Neural progenitor cell (in vitro differentiated cells): ENCODE measurements around the gene PXDC1. TPM values are rescaled to one million over a fixed set of nuclear protein-coding genes. Genes with fewer than 3 reads are reported as not detected.

ENCODE experiments used
- DNase-seq: peaks from one replicate; pipeline ENCODE4 v3.0.0-alpha.2; 2016; ENCODE audit warnings: low spot score
- H2AFZ ChIP-seq: fragments of 200-600 bp; sonication (generic); replicated peaks from 2 replicates; pipeline ENCODE4 v1.6.1; 2016; ENCODE audit warnings: antibody characterized with exemption
- H3F3A ChIP-seq: fragments of 200-600 bp; sonication (generic); 2 replicates; pipeline ENCODE4 v1.6.1; 2016; ENCODE audit warnings: antibody characterized with exemption, low read depth
- H3K27ac ChIP-seq: fragments of 200-600 bp; sonication (generic); 2 replicates; pipeline ENCODE4 v1.5.1; 2016; ENCODE audit warnings: mild to moderate bottlenecking
- H3K27me3 ChIP-seq: fragments of 200-600 bp; sonication (generic); 2 replicates; pipeline ENCODE4 v1.6.1; 2016; ENCODE audit warnings: mild to moderate bottlenecking, moderate library complexity
- H3K36me3 ChIP-seq: fragments of 200-600 bp; sonication (generic); 2 replicates; pipeline ENCODE4 v1.5.1; 2016
- H3K4me1 ChIP-seq: fragments of 200-600 bp; sonication (generic); 2 replicates; pipeline ENCODE4 v1.6.1; 2016; ENCODE audit warnings: mixed run types
- H3K4me2 ChIP-seq: fragments of 200-600 bp; sonication (generic); 2 replicates; pipeline ENCODE4 v1.6.1; 2016
- H3K4me3 ChIP-seq: fragments of 200-600 bp; sonication (generic); 2 replicates; pipeline ENCODE4 v1.5.1; 2016
- H3K79me2 ChIP-seq: fragments of 200-600 bp; sonication (generic); 2 replicates; pipeline ENCODE4 v1.6.1; 2016; ENCODE audit warnings: low read depth
- H3K9ac ChIP-seq: fragments of 200-600 bp; sonication (generic); 2 replicates; pipeline ENCODE4 v1.6.1; 2016
- H3K9me3 ChIP-seq: fragments of 200-600 bp; sonication (generic); 2 replicates; pipeline ENCODE4 v1.5.1; 2016; ENCODE audit warnings: low read depth
- H4K20me1 ChIP-seq: fragments of 200-600 bp; sonication (generic); 2 replicates; pipeline ENCODE4 v1.6.1; 2016; ENCODE audit warnings: low read depth
- H3K27ac Mint-ChIP-seq: 3 replicates; pipeline ENCODE4 v1.8.0; 2021; ENCODE audit warnings: mixed read lengths
- H3K27me3 Mint-ChIP-seq: 2 replicates; pipeline ENCODE4 v1.8.0; 2022; ENCODE audit warnings: low read depth, mild to moderate bottlenecking, inconsistent platforms, moderate library complexity, mixed read lengths; ENCODE audit not compliant: insufficient read depth
- H3K36me3 Mint-ChIP-seq: 3 replicates; pipeline ENCODE4 v1.8.0; 2021; ENCODE audit warnings: mixed read lengths
- H3K4me1 Mint-ChIP-seq: 3 replicates; pipeline ENCODE4 v1.8.0; 2021; ENCODE audit warnings: mixed read lengths
- H3K4me3 Mint-ChIP-seq: 3 replicates; pipeline ENCODE4 v1.8.0; 2021; ENCODE audit warnings: mild to moderate bottlenecking, moderate library complexity, mixed read lengths
- H3K9me3 Mint-ChIP-seq: 3 replicates; pipeline ENCODE4 v1.8.0; 2020; ENCODE audit warnings: mixed read lengths
- CTCF ChIP-seq: fragments of 200-600 bp; sonication (generic); IDR thresholded peaks from 2 replicates; pipeline ENCODE4 v1.5.1; 2017; ENCODE audit warnings: antibody characterized with exemption, mild to moderate bottlenecking
- EZH2 ChIP-seq: fragments of 200-600 bp; sonication (generic); IDR thresholded peaks from 2 replicates; pipeline ENCODE4 v1.6.1; 2017; ENCODE audit warnings: antibody characterized with exemption, mild to moderate bottlenecking, moderate library complexity
- EZH2phosphoT487 ChIP-seq: fragments of 200-600 bp; sonication (generic); IDR thresholded peaks from 2 replicates; pipeline ENCODE4 v1.6.1; 2017; ENCODE audit warnings: antibody characterized with exemption
- total RNA-seq: library from RNA; depleted of rRNA; stranded (reverse); fragments of >200 nt; gene quantifications from 2 replicates; pipeline ENCODE4 v1.2.3, GENCODE V29; 2015; ENCODE audit warnings: low replicate concordance

Gene PXDC1
- total RNA-seq, 1 donor from 2014 or later, result 2.0 TPM

DNA sequence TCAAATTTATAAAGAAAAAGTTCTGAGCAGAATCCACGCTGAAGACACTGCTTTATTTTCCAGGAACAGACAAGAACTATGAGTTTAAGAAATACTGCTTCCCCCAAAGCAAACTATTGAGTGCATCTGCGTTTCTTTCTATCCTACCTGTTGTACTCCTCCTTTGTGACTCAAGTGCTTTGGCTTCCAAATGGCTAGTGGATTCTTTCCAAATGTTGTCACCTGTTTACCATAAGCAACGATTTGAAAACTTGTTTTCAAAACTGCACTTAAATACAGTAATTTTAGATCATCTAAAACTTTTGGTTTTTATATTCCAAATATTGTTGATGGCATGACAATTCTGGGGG lies 9.5 kb downstream of the PXDC1 start:
- no peak overlapping the region for H3K4me3 ChIP-seq
- H3K4me2 ChIP-seq, result no peak overlapping the region
- TF ChIP-seq EZH2 (no peak), CTCF (no peak), EZH2phosphoT487 (no peak)
- no peaks in the 10 kb centered on the region for H3K9me3 Mint-ChIP-seq
- H3K36me3 Mint-ChIP-seq, result peaks cover 7% of the 10 kb centered on the region
- no peaks in the 10 kb centered on the region for H3K4me1 ChIP-seq
- no peak overlapping the region for H3K4me3 Mint-ChIP-seq
- H3K9me3 ChIP-seq, result no peaks in the 10 kb centered on the region
- H3K27me3 ChIP-seq, result peaks cover 20% of the 10 kb centered on the region
- H3K4me1 Mint-ChIP-seq, result peaks cover 25% of the 10 kb centered on the region
- H3K27ac ChIP-seq, result no peak overlapping the region
- H2AFZ ChIP-seq, result no peak overlapping the region
- H3K36me3 ChIP-seq, result no peaks in the 10 kb centered on the region
- H3K79me2 ChIP-seq, result no peaks in the 10 kb centered on the region
- H3K27me3 Mint-ChIP-seq, result peaks cover 4% of the 10 kb centered on the region
- no peaks in the 10 kb centered on the region for H4K20me1 ChIP-seq
- H3K27ac Mint-ChIP-seq, result no peak overlapping the region
- H3F3A ChIP-seq, result no peaks in the 10 kb centered on the region
- no peak for DNase-seq
- H3K9ac ChIP-seq, result no peak overlapping the region

DNA sequence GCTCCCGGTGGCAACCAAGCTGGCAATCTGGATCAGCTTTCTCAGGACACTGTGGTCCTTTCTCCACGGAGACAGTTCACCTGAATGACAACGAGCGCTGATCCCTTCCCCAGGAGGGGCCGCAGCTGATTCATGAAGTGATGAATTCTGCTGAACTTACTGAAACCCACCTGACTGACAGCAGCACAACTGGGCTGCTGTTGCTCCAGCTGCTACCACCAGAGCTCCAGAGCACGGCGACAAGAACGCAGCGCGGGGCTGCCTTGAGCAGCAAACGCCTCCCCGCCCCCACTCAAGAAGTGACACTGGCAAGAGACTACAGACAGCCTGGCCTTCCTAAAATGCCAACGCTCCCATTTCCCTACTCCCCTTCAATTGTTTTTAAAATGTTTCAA lies 10.0 kb downstream of the PXDC1 start:
- Mint-ChIP-seq H3K4me3 (no peak overlapping the region), H3K9me3 (peaks cover 1% of the 10 kb centered on the region), H3K27ac (no peak overlapping the region), H3K27me3 (peaks cover 4% of the 10 kb centered on the region), H3K36me3 (peaks cover 12% of the 10 kb centered on the region), H3K4me1 (peaks cover 27% of the 10 kb centered on the region)
- Histone ChIP-seq H3K9me3 (no peaks in the 10 kb centered on the region), H2AFZ (no peak overlapping the region), H3K4me3 (no peak overlapping the region), H3K79me2 (no peaks in the 10 kb centered on the region), H3K36me3 (no peaks in the 10 kb centered on the region), H3K4me2 (no peak overlapping the region), H3K27me3 (peaks cover 20% of the 10 kb centered on the region), H3F3A (no peaks in the 10 kb centered on the region), H4K20me1 (no peaks in the 10 kb centered on the region), H3K9ac (no peak overlapping the region), H3K4me1 (no peaks in the 10 kb centered on the region), H3K27ac (no peak overlapping the region)
- peak; percentile 34 for DNase-seq
- no peak for TF ChIP-seq EZH2phosphoT487
- TF ChIP-seq CTCF, result no peak
- no peak for TF ChIP-seq EZH2

GRCh38 chr6:3740551-3741476 lies 10.7 kb downstream of the PXDC1 start:
- H3K4me1 Mint-ChIP-seq, result peaks cover 23% of the 10 kb centered on the region
- no peak overlapping the region for H3K4me3 Mint-ChIP-seq
- H3K36me3 Mint-ChIP-seq, result peaks cover 19% of the 10 kb centered on the region
- Histone ChIP-seq H3F3A (no peaks in the 10 kb centered on the region), H3K4me3 (no peak overlapping the region), H3K36me3 (no peaks in the 10 kb centered on the region), H3K79me2 (no peaks in the 10 kb centered on the region), H3K4me1 (no peaks in the 10 kb centered on the region), H3K4me2 (no peak overlapping the region), H3K9ac (no peak overlapping the region), H3K27ac (no peak overlapping the region), H2AFZ (no peak overlapping the region), H4K20me1 (no peaks in the 10 kb centered on the region), H3K9me3 (no peaks in the 10 kb centered on the region), H3K27me3 (peaks cover 20% of the 10 kb centered on the region)
- H3K27me3 Mint-ChIP-seq, result peaks cover 2% of the 10 kb centered on the region
- H3K27ac Mint-ChIP-seq, result no peak overlapping the region
- H3K9me3 Mint-ChIP-seq, result peaks cover 8% of the 10 kb centered on the region
- TF ChIP-seq EZH2phosphoT487 (no peak), EZH2 (no peak), CTCF (no peak)
- no peak for DNase-seq
